ENCODE results near the gene SBK2. TPM values are rescaled to one million over a fixed set of nuclear protein-coding genes. Genes with fewer than 3 reads are reported as not detected.
"Not testable (repeated sequence)": the region's sequence is repeated elsewhere in the genome, so short reads cannot be mapped to it uniquely, and the experiment has no call there.

Gene SBK2
- total RNA-seq, 1 donor from 2014 or later: 4.2 TPM

DNA sequence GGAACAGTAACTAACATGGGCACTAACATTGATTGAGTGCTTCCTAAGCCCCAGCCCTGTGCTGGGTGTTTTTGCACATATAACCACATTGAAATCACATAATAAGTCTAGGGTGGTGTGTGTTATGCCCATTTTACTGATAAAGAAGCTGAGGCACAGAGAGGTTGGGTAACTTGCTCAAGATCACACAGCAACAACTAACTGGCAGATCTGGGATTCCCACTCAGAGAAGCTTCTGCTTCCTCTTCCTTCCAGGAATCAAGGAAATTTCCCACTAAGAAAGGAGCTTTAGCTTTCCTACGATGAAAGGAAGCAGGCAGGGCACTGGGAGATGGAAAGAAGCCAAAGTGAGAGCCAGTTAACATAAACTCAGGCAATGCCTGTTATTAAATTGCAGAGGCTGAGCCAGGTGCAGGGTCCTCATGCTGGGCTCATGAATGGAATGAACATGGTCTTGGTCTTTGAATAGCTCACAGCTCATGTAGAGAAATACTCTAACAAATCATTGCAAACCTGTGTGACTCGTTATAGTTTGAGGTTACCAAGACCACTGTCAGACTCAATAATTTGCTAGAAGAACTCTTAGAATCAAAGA is 38.6 kb downstream of the SBK2 start:
- H3K27ac Mint-ChIP-seq (ENCODE audit: unreplicated experiment): no peak overlapping the region
- Histone ChIP-seq H3K4me3 (ENCODE audit: insufficient read depth, low read depth, low read length) (no peak overlapping the region), H4K20me1 (ENCODE audit: insufficient read depth, low read length) (no peaks in the 10 kb centered on the region), H3K9ac (ENCODE audit: low read length) (no peak overlapping the region), H3K9me3 (ENCODE audit: insufficient read depth, low read depth, low read length) (peaks cover 3% of the 10 kb centered on the region), H3K4me1 (ENCODE audit: insufficient read depth, low read length) (peaks cover 14% of the 10 kb centered on the region), H3K27ac (ENCODE audit: low read depth, low read length) (no peak overlapping the region), H3K79me2 (ENCODE audit: insufficient read depth, low read length) (no peaks in the 10 kb centered on the region), H3K4me2 (ENCODE audit: low read length) (no peak overlapping the region), H3K36me3 (ENCODE audit: insufficient read depth, low read length) (no peaks in the 10 kb centered on the region), H3K27me3 (ENCODE audit: insufficient read depth, low read length) (no peaks in the 10 kb centered on the region), H2AFZ (ENCODE audit: low read depth, low read length) (no peak overlapping the region)
- H3K9me3 Mint-ChIP-seq (ENCODE audit: unreplicated experiment): peaks cover 5% of the 10 kb centered on the region
- no peak overlapping the region for H3K4me3 Mint-ChIP-seq (ENCODE audit: unreplicated experiment)
- no peak for FAIRE-seq
- TF ChIP-seq, protein P1, sequence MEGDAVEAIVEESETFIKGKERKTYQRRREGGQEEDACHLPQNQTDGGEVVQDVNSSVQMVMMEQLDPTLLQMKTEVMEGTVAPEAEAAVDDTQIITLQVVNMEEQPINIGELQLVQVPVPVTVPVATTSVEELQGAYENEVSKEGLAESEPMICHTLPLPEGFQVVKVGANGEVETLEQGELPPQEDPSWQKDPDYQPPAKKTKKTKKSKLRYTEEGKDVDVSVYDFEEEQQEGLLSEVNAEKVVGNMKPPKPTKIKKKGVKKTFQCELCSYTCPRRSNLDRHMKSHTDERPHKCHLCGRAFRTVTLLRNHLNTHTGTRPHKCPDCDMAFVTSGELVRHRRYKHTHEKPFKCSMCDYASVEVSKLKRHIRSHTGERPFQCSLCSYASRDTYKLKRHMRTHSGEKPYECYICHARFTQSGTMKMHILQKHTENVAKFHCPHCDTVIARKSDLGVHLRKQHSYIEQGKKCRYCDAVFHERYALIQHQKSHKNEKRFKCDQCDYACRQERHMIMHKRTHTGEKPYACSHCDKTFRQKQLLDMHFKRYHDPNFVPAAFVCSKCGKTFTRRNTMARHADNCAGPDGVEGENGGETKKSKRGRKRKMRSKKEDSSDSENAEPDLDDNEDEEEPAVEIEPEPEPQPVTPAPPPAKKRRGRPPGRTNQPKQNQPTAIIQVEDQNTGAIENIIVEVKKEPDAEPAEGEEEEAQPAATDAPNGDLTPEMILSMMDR (IDR thresholded peaks at IDR 0.05; ENCODE audit: insufficient read depth, low read depth, low read length): no peak
- no peak for TF ChIP-seq EZH2 (IDR thresholded peaks at IDR 0.05; ENCODE audit: insufficient read depth, low read length)
- H3K4me1 Mint-ChIP-seq (ENCODE audit: low read depth, unreplicated experiment): peaks cover 4% of the 10 kb centered on the region
- peaks cover 11% of the 10 kb centered on the region for H3K27me3 Mint-ChIP-seq (ENCODE audit: low read depth, unreplicated experiment)
- peaks cover 33% of the 10 kb centered on the region for H3K36me3 Mint-ChIP-seq (ENCODE audit: low read depth, unreplicated experiment)
- no peak for DNase-seq (ENCODE audit: low read depth)

DNA sequence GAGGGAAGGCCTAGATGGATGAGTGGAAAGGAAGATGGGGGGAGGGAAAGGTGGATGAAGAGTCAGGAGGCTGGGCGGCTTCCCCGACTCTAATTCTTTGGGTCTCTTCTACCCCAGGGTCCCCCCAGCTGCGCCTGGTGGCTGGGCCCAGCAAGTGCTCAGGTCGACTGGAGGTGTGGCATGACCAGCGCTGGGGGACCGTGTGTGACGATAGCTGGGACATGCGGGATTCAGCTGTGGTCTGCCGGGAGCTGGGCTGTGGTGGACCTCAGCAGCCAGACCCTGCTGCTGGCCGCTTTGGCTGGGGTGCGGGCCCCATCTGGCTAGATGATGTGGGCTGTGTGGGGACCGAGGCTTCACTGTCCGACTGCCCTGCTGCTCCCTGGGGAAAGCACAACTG is 39.2 kb downstream of the SBK2 start:
- Histone ChIP-seq H3K79me2 (ENCODE audit: insufficient read depth, low read length) (no peaks in the 10 kb centered on the region), H3K4me2 (ENCODE audit: low read length) (no peak overlapping the region), H3K9ac (ENCODE audit: low read length) (no peak overlapping the region), H4K20me1 (ENCODE audit: insufficient read depth, low read length) (no peaks in the 10 kb centered on the region), H3K27ac (ENCODE audit: low read depth, low read length) (no peak overlapping the region), H3K36me3 (ENCODE audit: insufficient read depth, low read length) (no peaks in the 10 kb centered on the region), H2AFZ (ENCODE audit: low read depth, low read length) (no peak overlapping the region), H3K4me1 (ENCODE audit: insufficient read depth, low read length) (peaks cover 19% of the 10 kb centered on the region), H3K4me3 (ENCODE audit: insufficient read depth, low read depth, low read length) (no peak overlapping the region), H3K9me3 (ENCODE audit: insufficient read depth, low read depth, low read length) (no peaks in the 10 kb centered on the region), H3K27me3 (ENCODE audit: insufficient read depth, low read length) (no peaks in the 10 kb centered on the region)
- Mint-ChIP-seq H3K27me3 (ENCODE audit: low read depth, unreplicated experiment) (peaks cover 11% of the 10 kb centered on the region), H3K36me3 (ENCODE audit: low read depth, unreplicated experiment) (peaks cover 31% of the 10 kb centered on the region), H3K4me3 (ENCODE audit: unreplicated experiment) (no peak overlapping the region), H3K4me1 (ENCODE audit: low read depth, unreplicated experiment) (peaks cover 8% of the 10 kb centered on the region), H3K9me3 (ENCODE audit: unreplicated experiment) (peaks cover 3% of the 10 kb centered on the region), H3K27ac (ENCODE audit: unreplicated experiment) (no peak overlapping the region)
- FAIRE-seq: no peak
- TF ChIP-seq, protein P1 (IDR thresholded peaks at IDR 0.05; ENCODE audit: insufficient read depth, low read depth, low read length): no peak
- TF ChIP-seq EZH2 (IDR thresholded peaks at IDR 0.05; ENCODE audit: insufficient read depth, low read length): no peak
- DNase-seq (ENCODE audit: low read depth): no peak

DNA sequence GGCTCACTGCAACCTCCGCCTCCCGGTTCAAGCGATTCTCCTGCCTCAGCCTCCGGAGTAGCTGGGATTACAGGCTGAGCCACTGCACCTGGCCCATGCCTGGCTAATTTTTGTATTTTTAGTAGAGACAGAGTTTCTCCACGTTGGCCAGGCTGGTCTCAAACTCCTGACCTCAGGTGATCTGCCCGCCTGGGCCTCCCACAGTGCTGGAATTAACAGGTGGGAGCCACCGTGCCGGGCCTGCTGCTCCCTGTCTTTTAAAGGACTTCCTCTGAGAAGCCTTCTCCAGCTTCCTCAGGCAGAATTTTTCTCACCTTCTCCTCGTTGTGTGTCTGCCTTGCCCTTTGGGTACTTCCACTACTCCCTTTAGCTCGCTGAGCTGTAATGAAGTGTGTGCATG is 40.1 kb downstream of the SBK2 start:
- H3K36me3 ChIP-seq (ENCODE audit: insufficient read depth, low read length); H3K27me3 ChIP-seq (ENCODE audit: insufficient read depth, low read length); H3K9me3 Mint-ChIP-seq (ENCODE audit: unreplicated experiment); H3K4me3 ChIP-seq (ENCODE audit: insufficient read depth, low read depth, low read length); H3K4me1 Mint-ChIP-seq (ENCODE audit: low read depth, unreplicated experiment); H3K9ac ChIP-seq (ENCODE audit: low read length); H3K27ac ChIP-seq (ENCODE audit: low read depth, low read length); H3K27me3 Mint-ChIP-seq (ENCODE audit: low read depth, unreplicated experiment); H3K79me2 ChIP-seq (ENCODE audit: insufficient read depth, low read length); FAIRE-seq; H3K4me3 Mint-ChIP-seq (ENCODE audit: unreplicated experiment); H4K20me1 ChIP-seq (ENCODE audit: insufficient read depth, low read length); H3K9me3 ChIP-seq (ENCODE audit: insufficient read depth, low read depth, low read length); H3K4me2 ChIP-seq (ENCODE audit: low read length); H2AFZ ChIP-seq (ENCODE audit: low read depth, low read length); DNase-seq (ENCODE audit: low read depth); H3K27ac Mint-ChIP-seq (ENCODE audit: unreplicated experiment): not testable (repeated sequence)
- peaks cover 26% of the 10 kb centered on the region for H3K36me3 Mint-ChIP-seq (ENCODE audit: low read depth, unreplicated experiment)
- H3K4me1 ChIP-seq (ENCODE audit: insufficient read depth, low read length): peaks cover 19% of the 10 kb centered on the region
